ENCODE measurements around the gene ATP6V1A. TPM values are rescaled to one million over a fixed set of nuclear protein-coding genes. Genes with fewer than 3 reads are reported as not detected.

ATP6V1A gene
- total RNA-seq, 1 experiment from 2014 or later, result 73.4 TPM

- no peaks in the 10 kb centered on the region for H4K20me1 ChIP-seq (ENCODE audit: control insufficient read depth, insufficient read depth, insufficient read length)
- no peak overlapping the region for H2BK12ac ChIP-seq (ENCODE audit: insufficient read length, low read depth, low read length)
- peaks cover 3% of the 10 kb centered on the region for H3K23me2 ChIP-seq (ENCODE audit: insufficient read length, low read depth, low read length, poor library complexity, severe bottlenecking)
- H2BK120ac ChIP-seq (ENCODE audit: low read depth, low read length, poor library complexity, severe bottlenecking), result no peak overlapping the region
- H4K91ac ChIP-seq (ENCODE audit: insufficient read length, low read depth, low read length), result no peak overlapping the region
- peaks cover 66% of the 10 kb centered on the region for H3K79me2 ChIP-seq (ENCODE audit: insufficient read depth, low read length)
- H2BK5ac ChIP-seq (ENCODE audit: insufficient read length, low read length), result no peak overlapping the region
- H3K27ac Mint-ChIP-seq, result no peak overlapping the region; a peak in 3 of 7 replicates
- H3K4me2 ChIP-seq (ENCODE audit: insufficient read depth, insufficient read length, low read length), result no peak overlapping the region
- WGBS (ENCODE audit: extremely low coverage, insufficient read length, low lambda C conversion rate), result no CpG with 5 or more reads among the region's 1 CpG
- no peak overlapping the region for H3K4ac ChIP-seq (ENCODE audit: low read depth, low read length)
- no peaks in the 10 kb centered on the region for H3K27me3 Mint-ChIP-seq (ENCODE audit: low read depth)
- H4K5ac ChIP-seq (ENCODE audit: insufficient read length, low read depth, low read length), result no peak overlapping the region
- no peak overlapping the region for H3K23ac ChIP-seq (ENCODE audit: insufficient read length, low read depth, low read length)
- H3K9ac ChIP-seq (ENCODE audit: extremely low read depth, insufficient read length, low read length), result no peak overlapping the region
- no peak overlapping the region for H2BK15ac ChIP-seq (ENCODE audit: low read depth, low read length)
- no peak overlapping the region for H3K27ac ChIP-seq (ENCODE audit: insufficient read length, low read depth, low read length)
- no peak overlapping the region for H3K4me3 Mint-ChIP-seq
- no peaks in the 10 kb centered on the region for H3K27me3 ChIP-seq (ENCODE audit: insufficient read depth, low read length)
- H2BK20ac ChIP-seq (ENCODE audit: low read depth, low read length, poor library complexity, severe bottlenecking), result no peak overlapping the region
- H3K9me3 ChIP-seq (ENCODE audit: control insufficient read depth, low read depth, low read length), result no peaks in the 10 kb centered on the region
- H4K8ac ChIP-seq (replicated peaks; ENCODE audit: insufficient read length, low read depth, low read length), result no peak overlapping the region
- no peak overlapping the region for H3K14ac ChIP-seq (ENCODE audit: insufficient read depth, low read length)
- no peak for DNase-seq
- H3K36me3 Mint-ChIP-seq (ENCODE audit: insufficient read depth in 1 of 3, low read depth in 3 of 3), result peaks cover 0 to 10% (median 7%) of the 10 kb centered on the region in 3 experiments; a peak in 5 of 7 replicates
- no peak overlapping the region for H3K18ac ChIP-seq (ENCODE audit: insufficient read length, low read depth, low read length)
- no peak overlapping the region for H3K56ac ChIP-seq (ENCODE audit: insufficient read length, low read depth, low read length)
- H3K79me1 ChIP-seq (ENCODE audit: insufficient read depth, low read depth, low read length, poor library complexity, severe bottlenecking), result no peaks in the 10 kb centered on the region
- H3K4me1 Mint-ChIP-seq, result peaks cover 58 to 73% of the 10 kb centered on the region in 2 experiments
- no peaks in the 10 kb centered on the region for H3K4me1 ChIP-seq (ENCODE audit: insufficient read depth, low read length)
- H2AK5ac ChIP-seq (ENCODE audit: insufficient read length, low read length), result no peak overlapping the region
- peaks cover 0 to 2% of the 10 kb centered on the region in 2 experiments; a peak in 1 of 5 replicates for H3K9me3 Mint-ChIP-seq
- H3T11ph ChIP-seq (ENCODE audit: low read length), result no peak overlapping the region
- no peak for TF ChIP-seq CTCF (conservative IDR thresholded peaks at IDR 0.05)
- H2AFZ ChIP-seq (ENCODE audit: low read length), result no peak overlapping the region
These were observed 5.2 kb upstream of the ATP6V1A start for GRCh38 chr3:113741620-113742019.
